Activated CD8-positive, alpha-beta memory T cell treated with anti-CD3 and anti-CD28 coated beads for 36 hours (primary cell): ENCODE measurements around the gene IL32. TPM values are rescaled to one million over a fixed set of nuclear protein-coding genes. Genes with fewer than 3 reads are reported as not detected.

ENCODE experiments used
- CTCF ChIA-PET: fragments of 350-600 bp; sonication (Branson Sonifier 250); formaldehyde crosslinking; loops from one replicate; lab custom pipeline; 2021; ENCODE audit warnings: antibody characterized with exemption; lab: Charles Lee
- POLR2A ChIA-PET: fragments of 350-600 bp; sonication (Branson Sonifier 250); formaldehyde crosslinking; loops from one replicate; lab custom pipeline; 2021; ENCODE audit warnings: antibody characterized with exemption; lab: Charles Lee
- total RNA-seq, 2 experiments: library from RNA; stranded (reverse); gene quantifications; one replicate each; pipeline ENCODE4 v1.2.3, GENCODE V29; 2021

Gene IL32, protein sequence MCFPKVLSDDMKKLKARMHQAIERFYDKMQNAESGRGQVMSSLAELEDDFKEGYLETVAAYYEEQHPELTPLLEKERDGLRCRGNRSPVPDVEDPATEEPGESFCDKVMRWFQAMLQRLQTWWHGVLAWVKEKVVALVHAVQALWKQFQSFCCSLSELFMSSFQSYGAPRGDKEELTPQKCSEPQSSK
- total RNA-seq, result 1,000 to 10,000 TPM; 1,098 to 1,123 TPM

DNA sequence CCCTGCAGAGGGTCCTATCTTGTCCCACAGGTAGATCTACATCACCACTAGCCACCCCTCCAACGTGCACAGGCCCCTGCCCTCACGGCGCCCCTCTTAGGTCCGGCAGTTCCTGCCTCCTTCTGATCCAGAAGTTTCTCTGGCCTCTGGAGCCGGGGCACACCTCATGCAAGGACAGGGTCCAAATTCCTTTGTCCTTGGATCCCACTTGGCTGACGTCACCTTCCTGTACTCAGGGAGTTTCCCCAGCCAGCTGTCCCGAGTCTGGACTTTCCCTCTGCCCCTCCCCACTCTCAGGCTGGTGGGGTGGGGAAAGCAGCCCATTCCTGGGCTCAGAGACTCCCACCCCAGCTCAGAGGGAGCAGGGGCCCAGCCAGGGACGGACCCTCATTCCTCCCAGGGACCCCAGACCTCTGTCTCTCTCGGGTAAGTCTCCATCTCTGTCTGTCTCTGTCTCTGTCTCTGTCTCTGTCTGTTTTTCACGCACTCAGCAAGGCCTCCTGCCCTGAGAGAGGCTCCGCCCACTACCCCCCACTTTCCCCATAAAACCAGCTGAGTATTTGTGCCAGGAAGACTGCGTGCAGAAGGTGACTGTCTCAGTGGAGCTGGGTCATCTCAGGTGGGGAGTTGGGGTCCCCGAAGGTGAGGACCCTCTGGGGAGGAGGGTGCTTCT lies at the start of gene IL32:
TSS of gene IL32 (plus strand) at position 572 of the 673 bp plus-strand sequence. CDS start 172 bp downstream, outside the sequence.
- CTCF ChIA-PET, result interaction anchor here (1.2 to 3.6 kb wide), 8 partner anchors 11 to 69 kb away, joined by 3 to 22 read pairs (median 4); partner anchors contain the start of gene ZNF213

DNA sequence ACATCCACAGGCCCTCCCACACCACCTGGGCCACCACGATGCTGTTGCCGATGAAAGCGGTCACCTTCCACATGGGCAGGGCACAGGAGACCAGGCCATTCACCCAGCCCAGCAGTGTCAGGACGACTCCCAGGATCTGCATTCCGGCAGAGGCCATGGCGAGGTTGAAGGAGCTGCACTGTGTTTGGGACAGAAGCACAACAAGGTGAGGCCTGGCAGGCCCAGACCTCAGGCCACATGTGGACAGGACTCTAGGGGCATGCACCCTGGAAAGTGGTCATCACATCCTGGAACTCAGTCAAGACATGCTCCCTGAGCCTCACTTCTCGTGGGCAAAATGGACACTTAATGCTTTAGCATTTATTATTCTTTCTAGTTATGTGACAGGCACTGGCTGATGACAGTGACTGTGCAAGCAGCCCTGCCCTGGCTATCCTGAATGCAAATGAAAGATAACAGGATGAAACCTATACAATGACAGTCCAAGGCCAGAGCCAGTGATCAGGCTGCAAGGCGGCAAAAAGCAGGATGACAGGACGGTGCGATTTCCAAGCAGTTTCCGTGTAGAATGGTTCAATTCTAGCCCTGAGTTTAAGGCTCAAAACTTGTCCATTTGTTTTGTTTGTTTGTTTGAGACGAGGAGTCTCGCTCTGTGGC lies 49.4 kb upstream of the IL32 start:
- ChIA-PET CTCF (interaction anchor here (1.2 kb wide), 1 partner anchor 16 kb away, joined by 4 read pairs; no protein-coding TSS in a partner anchor), POLR2A (no interaction called here)

More for the DNA sequence above, at the start of gene IL32:
- POLR2A ChIA-PET, result interaction anchor here (0.5 to 4.7 kb wide), 12 partner anchors 11 to 105 kb away, joined by 3 to 63 read pairs (median 4); partner anchors contain the start of genes HCFC1R1, TNFRSF12A and ZNF213

DNA sequence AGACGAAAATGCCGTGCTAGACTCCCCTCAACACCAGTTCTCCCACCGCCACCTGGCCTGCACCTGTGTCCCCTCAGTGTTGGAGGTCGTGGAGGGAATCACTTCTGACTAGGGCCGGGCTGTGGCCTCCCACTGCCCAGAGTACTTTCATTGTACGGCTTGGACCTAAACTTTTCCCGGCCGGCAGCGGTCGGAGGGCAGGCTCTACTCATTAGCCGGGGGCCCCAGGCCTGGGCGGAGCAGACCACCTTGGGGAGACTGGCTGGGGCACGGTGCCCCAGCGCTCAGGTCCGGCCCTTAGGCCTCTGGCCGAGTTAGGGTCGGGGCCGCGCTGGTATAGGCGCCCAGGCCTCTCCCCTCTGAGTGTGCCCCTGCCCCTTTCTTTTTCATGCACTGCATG lies 48.1 kb upstream of the IL32 start:
- CTCF ChIA-PET, result interaction anchor here (1.1 to 6.6 kb wide), 2 partner anchors 14 to 384 kb away, joined by 3 to 80 read pairs; partner anchors contain the start of gene ZNF174

DNA sequence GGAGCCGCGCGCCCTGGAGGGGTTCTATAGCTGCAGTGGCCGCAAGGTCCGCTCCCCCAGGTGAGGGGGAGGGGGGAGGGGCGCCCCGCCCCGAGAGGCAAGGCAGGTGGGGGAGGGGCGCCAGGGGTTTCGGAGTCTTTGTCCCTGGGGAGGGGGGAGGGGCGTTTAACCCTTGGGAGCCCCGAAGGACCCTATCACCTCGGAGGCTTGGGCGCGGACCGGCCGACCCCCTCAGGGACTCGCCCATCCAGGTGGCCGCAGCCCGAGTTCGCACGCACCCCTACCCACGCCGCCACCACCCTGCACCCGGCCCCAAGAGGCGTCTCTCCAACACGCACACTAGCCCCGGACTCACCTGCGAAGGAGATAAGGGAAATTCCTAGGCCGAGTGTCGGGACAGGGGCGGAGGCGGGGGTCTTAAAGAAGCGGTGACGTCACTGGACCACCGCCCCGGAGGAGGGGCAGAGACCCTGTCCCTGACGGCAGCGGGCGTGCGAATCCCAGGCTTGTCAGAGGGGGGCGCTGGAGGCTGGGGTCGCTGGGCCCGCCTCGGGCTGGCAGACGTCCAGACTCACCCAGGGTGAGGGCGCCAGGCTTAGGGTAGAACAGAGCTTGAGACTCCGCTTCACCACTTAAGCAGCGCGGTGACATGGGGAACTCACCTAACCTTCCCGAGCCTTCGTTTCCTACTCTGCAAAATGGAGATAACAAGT lies 47.5 kb upstream of the IL32 start, which contains the start of gene CLDN6:
TSS of gene CLDN6 (minus strand) at position 390 of the 713 bp plus-strand sequence. CDS start 2,162 bp downstream, outside the sequence.
- ChIA-PET CTCF (interaction anchor here (0.6 to 6.6 kb wide), 3 partner anchors 13 to 383 kb away, joined by 3 to 80 read pairs (median 3); partner anchors contain the start of gene ZNF174), POLR2A (no interaction called here)

More for the DNA sequence above, 48.1 kb upstream of the IL32 start:
- POLR2A ChIA-PET, result no interaction called here

DNA sequence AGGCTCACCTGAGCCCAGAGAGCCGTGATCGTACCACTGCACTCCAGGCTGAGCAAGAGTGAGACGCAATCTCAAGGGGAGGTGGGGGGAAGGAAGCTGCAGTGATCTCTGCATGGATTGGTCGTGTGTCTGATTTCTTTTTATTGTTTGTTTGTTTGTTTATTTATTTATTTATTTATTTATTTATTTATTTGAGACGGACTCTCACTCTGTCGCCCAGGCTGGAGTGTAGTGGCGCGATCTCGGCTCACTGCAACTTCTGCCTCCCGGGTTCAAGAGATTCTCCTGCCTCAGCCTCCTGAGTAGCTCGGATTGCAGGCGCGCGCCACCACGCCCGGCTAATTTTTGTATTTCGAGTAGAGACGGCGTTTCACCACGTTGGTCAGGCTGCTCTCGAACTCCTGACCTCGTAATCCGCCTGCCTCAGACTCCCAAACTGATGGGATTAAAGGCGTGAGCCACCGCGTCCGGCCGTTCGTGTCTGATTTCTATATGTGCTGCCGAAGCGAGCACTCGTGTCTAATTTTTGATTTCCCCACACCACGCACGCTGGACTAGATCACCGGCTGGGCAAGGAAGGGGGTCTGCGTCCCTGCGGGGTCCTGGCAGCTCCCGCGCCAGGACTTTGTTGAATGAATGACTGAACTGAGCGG lies 45.7 kb upstream of the IL32 start:
- POLR2A ChIA-PET, result interaction anchor here (1.3 to 1.5 kb wide), 4 partner anchors 10 to 110 kb away, joined by 3 to 6 read pairs (median 4); partner anchors contain the start of genes IL32 and PKMYT1

DNA sequence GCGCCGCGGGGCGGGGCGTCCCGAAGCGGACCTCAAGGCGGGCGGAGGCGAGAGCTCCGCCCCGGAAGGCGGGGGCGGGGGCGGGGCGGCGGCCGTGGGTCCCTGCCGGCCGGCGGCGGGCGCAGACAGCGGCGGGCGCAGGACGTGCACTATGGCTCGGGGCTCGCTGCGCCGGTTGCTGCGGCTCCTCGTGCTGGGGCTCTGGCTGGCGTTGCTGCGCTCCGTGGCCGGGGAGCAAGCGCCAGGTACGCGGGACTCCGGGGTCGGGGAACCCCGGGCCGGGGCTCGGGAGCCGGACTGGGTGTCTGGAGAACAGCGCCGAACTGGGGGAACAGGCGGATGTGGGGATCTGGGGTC lies 45.2 kb upstream of the IL32 start, which contains the start of gene TNFRSF12A:
TSS of gene TNFRSF12A (plus strand) at position 122 of the 357 bp plus-strand sequence. CDS start at position 152, 30 bp downstream.
- POLR2A ChIA-PET, result interaction anchor here (0.6 to 1.5 kb wide), 6 partner anchors 9 to 109 kb away, joined by 3 to 7 read pairs (median 4); partner anchors contain the start of genes IL32 and PKMYT1
- CTCF ChIA-PET, result interaction anchor here (1.5 to 6.6 kb wide), 5 partner anchors 9 to 50 kb away, joined by 4 to 80 read pairs (median 7); no protein-coding TSS in a partner anchor

More for the DNA sequence above, 45.7 kb upstream of the IL32 start:
- CTCF ChIA-PET, result interaction anchor here (1.0 to 6.6 kb wide), 7 partner anchors 8 to 110 kb away, joined by 3 to 80 read pairs (median 6); no protein-coding TSS in a partner anchor

DNA sequence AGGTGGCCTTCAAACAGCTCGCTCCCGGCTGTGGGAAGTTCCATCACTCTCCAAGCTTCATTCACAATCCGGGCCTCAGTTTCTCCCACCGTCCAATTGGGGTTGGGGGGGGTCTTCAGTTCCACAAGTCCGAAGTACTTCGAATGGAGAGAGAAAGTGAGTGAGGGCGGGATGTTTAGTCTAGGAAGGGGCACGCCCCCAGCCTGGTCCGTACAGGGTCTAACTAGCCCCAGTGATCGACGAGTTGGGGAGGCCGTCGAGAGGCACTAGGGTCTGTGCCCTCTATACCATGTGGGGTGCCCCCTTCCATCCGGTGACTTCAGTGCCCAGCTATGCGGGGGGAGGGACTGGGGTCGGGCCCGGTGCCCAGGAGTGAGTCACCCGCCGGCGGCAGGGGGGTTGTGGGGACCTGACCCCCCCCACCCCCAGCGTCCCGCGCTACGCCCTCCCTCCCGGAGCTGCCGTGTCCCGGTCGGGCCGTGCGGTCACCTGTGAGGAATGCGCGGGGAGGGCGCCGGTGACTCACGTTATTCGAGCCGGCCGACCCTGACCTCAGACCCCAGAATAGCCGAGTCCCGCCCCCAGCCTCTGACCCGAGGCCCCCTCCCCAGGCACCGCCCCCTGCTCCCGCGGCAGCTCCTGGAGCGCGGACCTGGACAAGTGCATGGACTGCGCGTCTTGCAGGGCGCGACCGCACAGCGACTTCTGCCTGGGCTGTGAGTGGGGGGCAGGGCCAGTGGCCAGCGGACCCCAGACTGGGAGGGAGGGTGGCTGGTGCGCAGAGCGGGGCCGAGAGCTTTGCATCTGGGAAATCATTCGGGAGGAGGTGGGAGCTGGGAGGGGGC lies 44.6 kb upstream of the IL32 start:
- ChIA-PET CTCF (interaction anchor here (0.5 to 6.6 kb wide), 7 partner anchors 9 to 87 kb away, joined by 3 to 80 read pairs (median 7); no protein-coding TSS in a partner anchor), POLR2A (interaction anchor here (0.6 to 1.5 kb wide), 6 partner anchors 9 to 109 kb away, joined by 3 to 7 read pairs (median 4); partner anchors contain the start of genes IL32 and PKMYT1)

DNA sequence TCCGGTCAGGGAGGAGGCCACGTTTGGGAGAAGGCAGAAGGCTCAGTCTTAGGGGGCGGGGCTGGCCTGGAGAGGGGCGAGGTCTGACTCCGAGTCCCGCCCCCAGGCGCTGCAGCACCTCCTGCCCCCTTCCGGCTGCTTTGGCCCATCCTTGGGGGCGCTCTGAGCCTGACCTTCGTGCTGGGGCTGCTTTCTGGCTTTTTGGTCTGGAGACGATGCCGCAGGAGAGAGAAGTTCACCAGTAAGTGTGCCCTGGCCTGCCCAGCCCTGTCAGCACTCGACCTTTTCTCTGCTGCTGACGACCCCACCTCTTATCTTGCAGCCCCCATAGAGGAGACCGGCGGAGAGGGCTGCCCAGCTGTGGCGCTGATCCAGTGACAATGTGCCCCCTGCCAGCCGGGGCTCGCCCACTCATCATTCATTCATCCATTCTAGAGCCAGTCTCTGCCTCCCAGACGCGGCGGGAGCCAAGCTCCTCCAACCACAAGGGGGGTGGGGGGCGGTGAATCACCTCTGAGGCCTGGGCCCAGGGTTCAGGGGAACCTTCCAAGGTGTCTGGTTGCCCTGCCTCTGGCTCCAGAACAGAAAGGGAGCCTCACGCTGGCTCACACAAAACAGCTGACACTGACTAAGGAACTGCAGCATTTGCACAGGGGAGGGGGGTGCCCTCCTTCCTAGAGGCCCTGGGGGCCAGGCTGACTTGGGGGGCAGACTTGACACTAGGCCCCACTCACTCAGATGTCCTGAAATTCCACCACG lies 43.8 kb upstream of the IL32 start:
- POLR2A ChIA-PET, result interaction anchor here (0.7 to 1.1 kb wide), 2 partner anchors 10 to 18 kb away, joined by 3 to 7 read pairs; no protein-coding TSS in a partner anchor
- CTCF ChIA-PET, result interaction anchor here (0.5 to 6.6 kb wide), 9 partner anchors 10 to 107 kb away, joined by 3 to 80 read pairs (median 6); no protein-coding TSS in a partner anchor

DNA sequence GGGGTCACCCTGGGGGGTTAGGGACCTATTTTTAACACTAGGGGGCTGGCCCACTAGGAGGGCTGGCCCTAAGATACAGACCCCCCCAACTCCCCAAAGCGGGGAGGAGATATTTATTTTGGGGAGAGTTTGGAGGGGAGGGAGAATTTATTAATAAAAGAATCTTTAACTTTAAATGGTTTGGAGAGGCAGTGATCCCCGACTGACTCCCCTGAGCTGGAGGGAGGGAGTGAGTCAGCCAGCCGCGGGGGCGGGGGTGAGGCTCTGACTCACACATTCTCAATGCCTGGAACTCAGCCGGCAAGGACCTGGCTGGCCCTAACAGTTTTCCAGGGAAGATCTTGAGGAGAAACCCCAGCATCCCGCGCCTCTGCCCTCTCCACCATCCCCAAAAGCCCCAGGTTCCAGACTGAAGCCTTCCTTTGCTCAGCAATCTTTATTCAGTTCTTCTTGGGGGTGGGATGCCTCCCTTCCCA lies 43.2 kb upstream of the IL32 start:
- CTCF ChIA-PET, result interaction anchor here (0.7 to 6.6 kb wide), 9 partner anchors 9 to 107 kb away, joined by 3 to 80 read pairs (median 6); a partner anchor contains a TSS
- POLR2A ChIA-PET, result interaction anchor here (0.7 to 1.7 kb wide), 2 partner anchors 18 to 43 kb away, joined by 3 to 4 read pairs; partner anchors contain the start of gene IL32

DNA sequence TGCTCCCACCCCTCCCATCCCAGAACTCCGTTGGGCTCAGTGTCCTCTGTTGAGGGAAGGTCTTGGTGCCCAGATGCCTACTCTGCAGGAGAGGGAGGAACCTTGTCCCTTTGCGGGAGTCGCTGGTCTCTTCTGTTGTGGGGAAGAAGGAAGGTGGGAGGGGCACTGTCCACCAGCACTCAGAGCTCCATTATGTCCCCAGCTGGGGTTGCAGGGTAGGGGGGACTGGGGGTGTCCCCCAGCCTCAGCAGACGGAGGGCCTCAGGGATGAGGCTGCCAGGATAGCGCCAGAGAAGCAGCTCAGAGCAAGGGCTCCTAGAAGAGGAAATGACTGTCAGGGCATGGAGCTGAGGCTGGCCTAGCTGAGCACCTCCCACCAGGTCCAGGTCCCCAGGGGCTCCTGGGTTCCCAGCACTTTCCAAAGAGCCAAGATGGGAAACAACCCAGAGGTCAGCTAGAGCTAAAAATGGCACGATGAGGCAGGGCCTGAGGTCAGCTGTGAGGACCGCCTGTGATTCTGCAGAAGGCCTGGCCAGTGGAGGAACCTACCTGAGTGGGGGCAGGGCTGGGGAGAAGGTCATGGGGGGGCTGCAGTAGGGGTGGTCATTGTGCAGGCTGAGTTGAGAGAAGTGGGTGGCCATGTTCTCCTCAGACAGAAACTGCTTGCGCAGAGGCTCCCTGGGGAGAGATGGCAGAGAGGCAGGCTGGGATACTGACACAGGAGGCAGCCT lies 42.6 kb upstream of the IL32 start:
- CTCF ChIA-PET, result interaction anchor here (0.7 to 6.6 kb wide), 8 partner anchors 8 to 139 kb away, joined by 3 to 80 read pairs (median 4); a partner anchor contains a TSS
- POLR2A ChIA-PET, result interaction anchor here (0.9 to 1.7 kb wide), 3 partner anchors 43 to 53 kb away, joined by 3 to 4 read pairs (median 3); partner anchors contain the start of gene IL32

DNA sequence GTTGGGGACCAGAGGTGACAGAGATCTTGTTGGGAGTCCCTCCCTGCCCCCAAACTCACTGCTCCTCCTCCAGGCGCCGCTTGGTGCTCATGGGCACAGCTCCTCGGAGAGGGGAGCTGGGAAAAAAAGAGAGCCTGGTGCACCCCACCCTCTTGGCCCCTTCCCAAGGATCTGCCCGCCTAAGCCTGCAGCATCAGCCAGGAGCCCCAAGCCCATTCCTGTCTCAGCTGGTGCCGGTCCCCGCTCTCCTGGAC lies 42.1 kb upstream of the IL32 start:
- POLR2A ChIA-PET, result interaction anchor here (0.9 to 1.7 kb wide), 3 partner anchors 42 to 53 kb away, joined by 3 to 4 read pairs (median 3); partner anchors contain the start of gene IL32
- CTCF ChIA-PET, result interaction anchor here (0.8 to 6.6 kb wide), 6 partner anchors 8 to 138 kb away, joined by 3 to 80 read pairs (median 6); a partner anchor contains a TSS

DNA sequence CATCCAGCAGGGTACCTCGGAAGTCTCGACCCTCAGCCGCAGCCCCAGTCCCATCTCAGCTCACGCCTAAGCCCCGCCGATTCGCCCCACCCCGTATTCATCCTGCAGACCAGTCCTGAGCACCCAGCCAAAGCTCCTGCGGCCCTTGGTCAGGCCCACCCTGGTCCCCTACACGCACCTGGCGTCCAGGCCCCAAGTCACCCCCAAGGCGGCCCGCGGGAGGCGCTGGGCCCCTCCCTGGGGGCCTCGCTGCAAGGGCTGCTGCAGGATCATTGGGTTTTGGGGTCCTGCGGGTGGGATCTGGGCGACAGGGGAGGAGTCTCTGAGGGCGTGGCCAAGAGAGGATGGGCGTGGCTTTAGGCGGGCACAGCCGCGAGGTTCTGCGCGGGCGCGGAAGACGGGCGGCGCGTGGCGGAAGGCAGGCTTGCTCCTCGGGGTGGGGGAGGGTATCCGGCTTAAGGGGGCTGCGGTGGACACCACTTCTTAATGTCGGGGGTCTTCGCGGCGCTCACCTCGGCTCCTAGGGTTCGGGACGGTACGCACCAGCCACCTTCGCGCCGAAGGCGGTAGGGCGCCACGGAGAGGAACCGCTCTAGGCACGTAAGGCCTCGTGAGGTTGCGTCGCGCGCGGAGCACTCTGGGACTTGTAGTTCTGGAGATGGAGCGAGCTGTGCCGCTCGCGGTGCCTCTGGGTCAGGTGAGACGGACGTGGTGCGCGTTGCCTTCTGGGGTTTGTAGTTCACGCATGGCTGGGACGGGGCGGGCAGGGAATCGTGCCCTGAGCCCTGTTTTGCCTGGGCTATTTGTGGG lies 41.6 kb upstream of the IL32 start, which contains the start of the genes HCFC1R1 and THOC6:
TSS of gene HCFC1R1 (minus strand) at position 274 of the 810 bp plus-strand sequence. CDS start at position 273, 1 bp downstream.
TSS of gene THOC6 (plus strand) at position 367 of the 810 bp plus-strand sequence. CDS start at position 659, 292 bp downstream.
- POLR2A ChIA-PET, result interaction anchor here (0.5 to 1.7 kb wide), 6 partner anchors 14 to 137 kb away, joined by 3 to 15 read pairs (median 4); partner anchors contain the start of gene IL32
- CTCF ChIA-PET, result interaction anchor here (0.8 to 6.6 kb wide), 7 partner anchors 7 to 155 kb away, joined by 3 to 80 read pairs (median 4); no protein-coding TSS in a partner anchor
